Gastroesophageal sphincter (tissue), 4 donors: ENCODE measurements around the gene BTBD16. TPM values are rescaled to one million over a fixed set of nuclear protein-coding genes. Genes with fewer than 3 reads are reported as not detected.

Experiments used
- ATAC-seq: fragments of 150-250 bp; one replicate; pipeline ENCODE4 v1.9.1; 2016; ENCODE audit warnings: mild to moderate bottlenecking, moderate library complexity
- H3K27ac ChIP-seq, 4 donors: fragments of 200-600 bp; sonication (generic) in 3 of 4; 1 replicate in 3 of 4; 2 replicates in 1 of 4; pipeline ENCODE4 v1.5.1; 2016 to 2019
- H3K27me3 ChIP-seq: fragments of 200-600 bp; sonication (generic); one replicate; pipeline ENCODE4 v1.5.1; 2019
- H3K36me3 ChIP-seq, 2 donors: fragments of 200-600 bp; sonication (generic); one replicate each; pipeline ENCODE4 v1.5.1; 2019; ENCODE audit warnings: control low read depth in 1 of 2
- H3K4me1 ChIP-seq, 3 donors: fragments of 200-600 bp; sonication (generic); 1 replicate in 2 of 3; 2 replicates in 1 of 3; pipeline ENCODE4 v1.5.1; 2016 to 2019; ENCODE audit warnings: control low read depth in 2 of 3
- H3K4me3 ChIP-seq, 2 donors: fragments of 200-600 bp; sonication (generic); one replicate each; pipeline ENCODE4 v1.5.1; 2019; ENCODE audit warnings: mild to moderate bottlenecking in 1 of 2, moderate library complexity in 1 of 2
- H3K9me3 ChIP-seq, 3 donors: fragments of 200-600 bp; sonication (generic); one replicate each; pipeline ENCODE4 v1.5.1; 2017 to 2019; ENCODE audit warnings: control low read depth in 2 of 3
- CTCF ChIP-seq, 4 experiments: fragments of 200-600 bp in 2 of 4; fragments of 450-650 bp in 2 of 4; sonication (generic) in 1 of 4; IDR thresholded peaks; one replicate each; pipeline ENCODE4 v1.5.1; 2017 to 2019; ENCODE audit warnings: antibody characterized with exemption in 4 of 4, mild to moderate bottlenecking in 2 of 4, moderate library complexity in 2 of 4
- EP300 ChIP-seq: sonication (generic); formaldehyde crosslinking; IDR thresholded peaks from one replicate; pipeline ENCODE4 v1.6.1; 2017; ENCODE audit warnings: antibody characterized with exemption, mild to moderate bottlenecking
- POLR2A ChIP-seq, 2 donors: fragments of 450-650 bp; IDR thresholded peaks; one replicate each; pipeline ENCODE4 v1.6.1; 2017; ENCODE audit warnings: antibody characterized with exemption in 2 of 2, mild to moderate bottlenecking in 2 of 2, moderate library complexity in 1 of 2
- POLR2AphosphoS5 ChIP-seq: sonication (generic); formaldehyde crosslinking; IDR thresholded peaks from one replicate; pipeline ENCODE4 v1.6.1; 2017; ENCODE audit warnings: antibody characterized with exemption
- WGBS, 2 donors: methylation state at CpG; one replicate each; pipeline ENCODE4 v1.1.5; 2018; ENCODE audit warnings: low coverage in 1 of 2; 5-methylcytosine and 5-hydroxymethylcytosine counted together
- total RNA-seq, 4 donors: library from RNA; depleted of rRNA; stranded (reverse); fragments of >200 nt; gene quantifications; one replicate each; pipeline ENCODE4 v1.1.0, GENCODE V29; 2016

The BTBD16 gene
- total RNA-seq, 4 donors from 2014 or later = not detected

- Histone ChIP-seq H3K27ac (no peak overlapping the region), H3K36me3 (peaks cover 0 to 8% of the 10 kb centered on the region in 2 donors), H3K9me3 (no peaks in the 10 kb centered on the region), H3K4me3 (no peak overlapping the region), H3K4me1 (no peaks in the 10 kb centered on the region), H3K27me3 (no peaks in the 10 kb centered on the region)
- no peak for TF ChIP-seq EP300
- ATAC-seq = no peak
- 91% methylated on average over 4 of the region's 10 CpGs; no CpG with 5 or more reads in 1 of the 2 donors for WGBS, 2 donors
Observed at GRCh38 chr10:122277526-122278136, 6.5 kb downstream of the BTBD16 start.

GRCh38 chr10:122279725-122280141 lies 8.6 kb downstream of the BTBD16 start:
- H3K4me3 ChIP-seq = no peak overlapping the region
- H3K27ac ChIP-seq = no peak overlapping the region
- H3K27me3 ChIP-seq = no peaks in the 10 kb centered on the region
- no peaks in the 10 kb centered on the region for H3K4me1 ChIP-seq
- WGBS, 2 donors = 40 to 45% methylated on average over 1 to 9 of the region's 9 CpGs
- H3K36me3 ChIP-seq = no peaks in the 10 kb centered on the region
- no peak for ATAC-seq
- TF ChIP-seq CTCF (IDR thresholded peaks at IDR 0.05) (peak in 3 of 4 experiments; percentile 41 to 66 (median 64)), EP300 (no peak), POLR2A (IDR thresholded peaks at IDR 0.05) (no peak), POLR2AphosphoS5 (no peak)
- H3K9me3 ChIP-seq = no peaks in the 10 kb centered on the region

- Histone ChIP-seq H3K4me1 (no peaks in the 10 kb centered on the region), H3K27ac (no peak overlapping the region), H3K27me3 (no peaks in the 10 kb centered on the region), H3K9me3 (no peaks in the 10 kb centered on the region), H3K4me3 (no peak overlapping the region), H3K36me3 (no peaks in the 10 kb centered on the region)
- TF ChIP-seq EP300 (no peak), POLR2AphosphoS5 (no peak)
- 91% methylated on average over 4 of the region's 7 CpGs; no CpG with 5 or more reads in 1 of the 2 donors for WGBS, 2 donors
- ATAC-seq = no peak
Observed at GRCh38 chr10:122280156-122280555, 9.1 kb downstream of the BTBD16 start.

- no peak for TF ChIP-seq POLR2AphosphoS5
- TF ChIP-seq CTCF (IDR thresholded peaks at IDR 0.05) = no peak
- no peak for TF ChIP-seq POLR2A (IDR thresholded peaks at IDR 0.05)
- no peak for TF ChIP-seq EP300
- 95 to 100% methylated on average over 2 to 6 of the region's 7 CpGs for WGBS, 2 donors
- H3K27me3 ChIP-seq = no peaks in the 10 kb centered on the region
- no peaks in the 10 kb centered on the region for H3K9me3 ChIP-seq
- H3K36me3 ChIP-seq = no peaks in the 10 kb centered on the region
- no peak overlapping the region for H3K4me3 ChIP-seq
- H3K27ac ChIP-seq = no peak overlapping the region
- ATAC-seq = no peak
- H3K4me1 ChIP-seq = no peaks in the 10 kb centered on the region
Observed at GRCh38 chr10:122281018-122281626, 10.0 kb downstream of the BTBD16 start.

DNA sequence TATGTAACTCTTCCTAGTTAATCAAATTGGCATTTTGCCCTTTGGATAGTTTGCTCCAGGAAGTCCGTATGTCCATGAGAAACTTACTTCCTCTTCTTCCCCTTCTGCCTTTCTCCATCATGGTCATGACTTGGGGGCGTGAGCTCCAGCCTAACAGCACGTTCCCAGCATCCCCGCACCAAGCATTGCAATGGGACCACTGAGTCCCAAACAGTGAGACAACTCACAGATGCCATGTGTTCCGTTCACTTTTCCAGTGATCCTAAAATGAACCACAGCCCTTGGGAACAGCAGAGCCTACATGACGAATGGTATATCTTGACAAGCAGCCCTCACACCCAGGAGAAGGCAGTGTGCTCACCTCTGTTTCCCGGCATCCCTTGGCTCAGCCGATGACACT lies 10.7 kb downstream of the BTBD16 start:
- ATAC-seq = no peak
- no peaks in the 10 kb centered on the region for H3K9me3 ChIP-seq
- no peak overlapping the region for H3K27ac ChIP-seq
- H3K4me3 ChIP-seq = no peak overlapping the region
- TF ChIP-seq POLR2AphosphoS5 (no peak), EP300 (no peak), POLR2A (IDR thresholded peaks at IDR 0.05) (no peak), CTCF (IDR thresholded peaks at IDR 0.05) (no peak)
- WGBS, 2 donors = 90 to 96% methylated on average over 6 to 8 of the region's 8 CpGs
- no peaks in the 10 kb centered on the region for H3K36me3 ChIP-seq
- H3K27me3 ChIP-seq = no peaks in the 10 kb centered on the region
- no peaks in the 10 kb centered on the region for H3K4me1 ChIP-seq

DNA sequence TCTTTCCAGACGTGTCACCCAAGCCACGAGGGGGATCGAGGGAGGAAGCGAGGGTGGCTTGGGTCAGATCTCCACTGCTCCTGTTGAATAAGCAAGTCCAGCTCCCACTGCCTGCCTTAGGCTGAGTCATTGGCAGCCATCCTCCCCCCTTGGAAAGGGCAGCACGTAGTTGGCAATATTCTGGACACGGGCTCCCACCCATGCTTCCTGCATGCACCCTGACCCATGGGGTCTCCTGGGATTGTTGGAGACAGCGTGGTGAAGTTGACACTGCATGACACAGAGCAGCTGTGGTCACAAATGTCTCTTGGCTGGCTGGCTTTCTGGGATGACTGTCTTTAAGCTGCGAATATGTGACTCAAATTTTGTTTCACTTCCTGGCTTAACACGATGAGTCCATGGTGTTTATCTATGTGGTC lies 11.2 kb downstream of the BTBD16 start:
- H3K9me3 ChIP-seq = no peaks in the 10 kb centered on the region
- 60 to 83% methylated on average over 1 of the region's 9 CpGs for WGBS, 2 donors
- TF ChIP-seq CTCF (IDR thresholded peaks at IDR 0.05) (no peak), POLR2AphosphoS5 (no peak)
- no peak overlapping the region for H3K4me3 ChIP-seq
- H3K27me3 ChIP-seq = no peaks in the 10 kb centered on the region
- ATAC-seq = no peak
- H3K36me3 ChIP-seq = no peaks in the 10 kb centered on the region
- no peaks in the 10 kb centered on the region for H3K4me1 ChIP-seq
- no peak overlapping the region for H3K27ac ChIP-seq
